Measurements from ENCODE around the gene NPC2.

NPC2 gene

DNA sequence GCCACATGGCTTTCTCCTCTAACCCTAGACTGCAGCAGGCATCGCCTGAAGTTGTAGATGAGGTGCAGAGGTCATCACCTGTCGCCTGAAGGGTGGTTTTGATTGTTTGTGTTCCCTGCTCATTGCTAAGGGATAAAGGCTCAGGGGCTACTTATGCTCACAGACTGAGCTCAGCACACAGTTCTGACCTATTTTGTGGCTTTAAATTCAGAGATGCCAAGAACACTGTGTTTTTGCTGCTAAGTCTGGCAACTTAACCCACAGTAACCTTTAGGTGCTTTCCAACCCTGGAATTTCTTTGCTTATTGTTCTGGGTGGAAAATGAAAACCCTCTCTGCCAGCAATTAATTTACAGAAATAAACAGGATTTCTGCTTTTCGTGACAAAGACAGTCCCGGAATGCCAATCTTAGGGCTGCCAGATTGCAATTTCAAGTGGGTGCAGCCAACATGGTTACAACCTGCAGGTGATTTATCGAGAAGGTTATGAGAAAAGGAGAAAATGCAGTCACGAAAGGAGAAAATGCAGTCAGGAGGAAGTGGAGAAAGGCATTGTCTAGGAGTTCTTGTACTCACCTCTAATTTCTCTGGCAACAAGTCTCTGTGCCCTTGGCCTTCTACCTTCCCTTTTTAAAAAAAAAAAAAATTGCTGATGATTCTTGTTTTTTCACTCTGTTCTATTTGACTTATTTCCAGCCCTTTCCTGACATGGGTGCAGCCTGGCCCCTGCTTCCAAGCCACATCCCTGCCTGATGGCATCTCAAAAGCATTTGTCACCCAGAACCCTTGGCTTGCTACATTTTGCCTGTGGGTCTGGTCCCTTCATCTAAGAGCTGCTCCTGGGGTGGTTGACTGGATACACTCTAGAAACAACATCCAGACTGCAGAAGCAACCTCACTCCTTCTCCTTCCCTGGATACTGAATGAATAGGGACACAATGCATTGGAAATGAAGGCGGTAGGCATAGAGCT, 23.3 kb downstream of the NPC2 start:
- Histone ChIP-seq H3K9me3 (ENCODE audit: control insufficient read depth, insufficient read depth, low read length) (no peaks in the 10 kb centered on the region), H3K4me3 (ENCODE audit: low read length) (no peak overlapping the region), H3K27ac (ENCODE audit: low read length) (no peak overlapping the region), H3K27me3 (ENCODE audit: control insufficient read depth, insufficient read depth, low read length) (no peaks in the 10 kb centered on the region), H3K36me3 (ENCODE audit: control insufficient read depth, insufficient read depth, low read length) (no peaks in the 10 kb centered on the region), H3K4me1 (ENCODE audit: control insufficient read depth, insufficient read depth, low read length) (no peaks in the 10 kb centered on the region; the same call in 1 of the 2 replicates)
- no CpG with 5 or more reads among the region's 7 CpGs for WGBS (ENCODE audit: insufficient coverage, insufficient read length)
- DNase-seq (ENCODE audit: low read depth, low spot score): no peak

DNA sequence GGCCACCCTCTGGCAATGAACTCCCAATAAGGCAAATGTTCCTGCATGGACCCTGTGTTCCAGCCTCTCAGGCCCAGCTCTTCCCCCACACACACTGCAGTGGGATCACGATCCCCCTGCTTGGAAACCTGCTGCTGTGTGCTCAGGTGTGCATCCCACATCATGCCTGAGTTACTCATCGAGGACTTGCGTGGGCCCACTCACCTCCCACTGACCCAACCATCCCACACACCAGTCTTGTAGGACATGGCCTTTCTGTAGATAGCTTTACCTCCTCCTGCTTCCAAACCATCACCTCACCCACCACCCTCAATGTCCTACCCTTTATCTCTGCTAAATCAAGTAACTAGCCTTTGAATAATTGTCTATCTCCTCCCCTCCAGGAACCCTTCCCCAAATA, 24.6 kb downstream of the NPC2 start:
- Histone ChIP-seq H3K4me3 (ENCODE audit: low read length) (no peak overlapping the region), H3K36me3 (ENCODE audit: control insufficient read depth, insufficient read depth, low read length) (no peaks in the 10 kb centered on the region), H3K27ac (ENCODE audit: low read length) (no peak overlapping the region), H3K27me3 (ENCODE audit: control insufficient read depth, insufficient read depth, low read length) (no peaks in the 10 kb centered on the region), H3K4me1 (ENCODE audit: control insufficient read depth, insufficient read depth, low read length) (no peaks in the 10 kb centered on the region; the same call in 1 of the 2 replicates), H3K9me3 (ENCODE audit: control insufficient read depth, insufficient read depth, low read length) (no peaks in the 10 kb centered on the region)
- no CpG with 5 or more reads among the region's 3 CpGs for WGBS (ENCODE audit: insufficient coverage, insufficient read length)
- DNase-seq (ENCODE audit: low read depth, low spot score): no peak

DNA sequence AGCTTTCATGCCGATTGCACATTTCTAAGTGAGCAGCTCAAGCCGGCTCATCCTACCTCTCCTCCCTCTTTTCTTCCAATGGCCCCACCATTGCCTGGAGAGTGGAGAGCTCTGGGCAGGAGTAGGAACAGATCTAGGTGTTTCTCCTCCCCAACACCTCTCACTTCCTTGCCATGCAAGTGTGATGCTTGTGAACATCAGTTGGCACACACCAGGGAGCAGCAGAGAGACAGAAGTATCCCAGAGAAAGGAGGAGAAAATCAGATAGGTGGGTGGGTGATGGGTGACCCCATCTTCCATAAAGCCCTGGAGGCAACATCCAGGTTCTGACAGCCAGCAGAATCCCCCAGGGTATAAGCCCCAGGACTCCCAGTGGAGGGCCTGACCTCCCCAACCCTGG, 27.8 kb downstream of the NPC2 start:
- no peak for DNase-seq (ENCODE audit: low read depth, low spot score)
- H3K4me3 ChIP-seq (ENCODE audit: low read length): no peak overlapping the region
- no peaks in the 10 kb centered on the region for H3K27me3 ChIP-seq (ENCODE audit: control insufficient read depth, insufficient read depth, low read length)
- no peaks in the 10 kb centered on the region for H3K36me3 ChIP-seq (ENCODE audit: control insufficient read depth, insufficient read depth, low read length)
- WGBS (ENCODE audit: insufficient coverage, insufficient read length): no CpG with 5 or more reads among the region's 2 CpGs
- no peak overlapping the region for H3K27ac ChIP-seq (ENCODE audit: low read length)
- no peaks in the 10 kb centered on the region for H3K9me3 ChIP-seq (ENCODE audit: control insufficient read depth, insufficient read depth, low read length)
- no peaks in the 10 kb centered on the region; the same call in 1 of the 2 replicates for H3K4me1 ChIP-seq (ENCODE audit: control insufficient read depth, insufficient read depth, low read length)

DNA sequence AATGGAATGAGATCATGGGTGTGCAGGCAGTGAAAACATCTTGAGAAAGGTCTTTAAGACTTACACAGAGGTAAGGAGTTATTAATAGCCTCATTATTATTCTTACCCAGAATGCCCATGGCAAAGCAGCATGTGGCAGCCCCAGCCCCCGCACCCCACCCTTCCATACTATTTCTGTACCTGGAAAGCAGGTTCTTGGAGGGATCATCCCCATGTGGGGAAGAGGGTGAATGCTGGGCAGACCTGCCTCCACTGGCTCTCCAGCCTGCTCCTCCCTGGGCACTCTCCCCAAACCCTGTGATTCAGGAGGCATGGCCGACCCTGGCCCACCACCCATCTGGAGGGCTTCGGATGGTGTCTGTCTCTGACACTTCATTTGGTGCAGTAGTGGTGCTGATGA, 28.3 kb downstream of the NPC2 start:
- DNase-seq (ENCODE audit: low read depth, low spot score): no peak
- H3K27me3 ChIP-seq (ENCODE audit: control insufficient read depth, insufficient read depth, low read length): no peaks in the 10 kb centered on the region
- H3K27ac ChIP-seq (ENCODE audit: low read length): no peak overlapping the region
- H3K4me1 ChIP-seq (ENCODE audit: control insufficient read depth, insufficient read depth, low read length): no peaks in the 10 kb centered on the region
- no peaks in the 10 kb centered on the region for H3K9me3 ChIP-seq (ENCODE audit: control insufficient read depth, insufficient read depth, low read length)
- WGBS (ENCODE audit: insufficient coverage, insufficient read length): no CpG with 5 or more reads among the region's 3 CpGs
- no peak overlapping the region for H3K4me3 ChIP-seq (ENCODE audit: low read length)
- H3K36me3 ChIP-seq (ENCODE audit: control insufficient read depth, insufficient read depth, low read length): no peaks in the 10 kb centered on the region

DNA sequence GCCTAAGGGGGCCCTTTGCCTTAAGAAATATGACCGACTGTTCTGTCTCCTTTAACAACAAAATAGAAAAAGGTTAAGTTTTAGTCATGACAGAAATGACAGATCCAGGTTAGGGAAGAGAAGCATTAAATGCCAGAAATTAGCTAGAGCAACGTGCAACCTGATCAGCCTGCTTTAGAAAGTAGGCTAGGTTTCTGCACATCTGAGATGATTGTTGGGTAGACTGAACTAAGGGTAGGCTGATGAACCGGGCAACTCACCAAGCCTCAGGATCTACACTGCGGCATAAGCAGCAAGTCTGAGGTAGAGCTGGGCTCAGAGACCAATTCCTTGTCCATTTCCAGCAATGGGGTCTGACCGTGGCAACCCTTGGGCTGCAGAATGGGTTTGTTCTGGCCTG, 29.4 kb downstream of the NPC2 start:
- no peaks in the 10 kb centered on the region for H3K36me3 ChIP-seq (ENCODE audit: control insufficient read depth, insufficient read depth, low read length)
- H3K27ac ChIP-seq (ENCODE audit: low read length): no peak overlapping the region
- H3K27me3 ChIP-seq (ENCODE audit: control insufficient read depth, insufficient read depth, low read length): no peaks in the 10 kb centered on the region
- DNase-seq (ENCODE audit: low read depth, low spot score): no peak
- no CpG with 5 or more reads among the region's 5 CpGs for WGBS (ENCODE audit: insufficient coverage, insufficient read length)
- H3K4me1 ChIP-seq (ENCODE audit: control insufficient read depth, insufficient read depth, low read length): no peaks in the 10 kb centered on the region
- no peak overlapping the region for H3K4me3 ChIP-seq (ENCODE audit: low read length)
- H3K9me3 ChIP-seq (ENCODE audit: control insufficient read depth, insufficient read depth, low read length): no peaks in the 10 kb centered on the region

DNA sequence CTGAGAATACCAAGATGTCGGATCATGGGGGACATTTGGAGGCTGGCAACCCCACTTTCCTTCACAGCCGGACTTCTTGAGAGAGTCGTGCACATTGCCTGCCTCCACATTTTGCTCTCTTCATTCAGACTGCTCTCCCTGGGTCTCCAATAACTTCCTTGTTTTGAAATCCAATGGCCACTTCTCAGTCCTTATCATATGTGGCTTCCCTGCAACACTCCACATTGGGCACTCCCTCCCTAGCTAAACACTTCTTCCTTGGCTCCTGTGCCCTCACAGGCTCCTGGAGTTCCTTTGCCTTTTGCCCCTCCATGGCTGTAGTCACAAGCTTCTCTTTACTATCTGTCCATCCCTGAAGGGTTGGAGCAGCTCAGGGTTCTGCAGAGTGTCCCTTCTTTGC, 30.1 kb downstream of the NPC2 start:
- Histone ChIP-seq H3K4me1 (ENCODE audit: control insufficient read depth, insufficient read depth, low read length) (no peaks in the 10 kb centered on the region), H3K27me3 (ENCODE audit: control insufficient read depth, insufficient read depth, low read length) (no peaks in the 10 kb centered on the region), H3K36me3 (ENCODE audit: control insufficient read depth, insufficient read depth, low read length) (no peaks in the 10 kb centered on the region), H3K27ac (ENCODE audit: low read length) (no peak overlapping the region), H3K9me3 (ENCODE audit: control insufficient read depth, insufficient read depth, low read length) (no peaks in the 10 kb centered on the region), H3K4me3 (ENCODE audit: low read length) (no peak overlapping the region)
- no CpG with 5 or more reads among the region's 3 CpGs for WGBS (ENCODE audit: insufficient coverage, insufficient read length)
- no peak for DNase-seq (ENCODE audit: low read depth, low spot score)

DNA sequence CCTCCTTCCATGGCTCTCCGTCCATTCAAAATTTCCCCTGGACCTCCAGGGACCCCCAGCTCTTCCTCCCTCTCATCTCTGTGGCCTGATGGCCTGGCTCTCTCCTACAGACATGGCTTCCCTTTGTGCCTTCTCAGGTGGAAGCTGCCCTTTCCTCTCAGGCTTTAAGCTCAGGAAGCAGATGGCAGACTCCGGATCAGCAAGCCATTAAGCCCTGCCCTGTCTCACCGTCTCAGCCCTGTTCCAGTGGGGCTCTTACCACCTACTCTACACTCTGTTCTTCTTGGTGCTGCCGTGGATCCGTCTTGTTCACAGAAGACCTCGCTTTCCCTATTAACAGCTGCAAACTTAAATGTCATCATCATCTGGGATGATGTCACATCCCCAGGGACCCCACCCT, 33.1 kb downstream of the NPC2 start:
- Histone ChIP-seq H3K4me1 (ENCODE audit: control insufficient read depth, insufficient read depth, low read length) (0 out of 2 replicates have a peak, but pooled peaks cover 2% of the 10 kb centered on the region), H3K27me3 (ENCODE audit: control insufficient read depth, insufficient read depth, low read length) (no peaks in the 10 kb centered on the region), H3K4me3 (ENCODE audit: low read length) (no peak overlapping the region), H3K9me3 (ENCODE audit: control insufficient read depth, insufficient read depth, low read length) (no peaks in the 10 kb centered on the region), H3K27ac (ENCODE audit: low read length) (no peak overlapping the region), H3K36me3 (ENCODE audit: control insufficient read depth, insufficient read depth, low read length) (no peaks in the 10 kb centered on the region)
- no CpG with 5 or more reads among the region's 6 CpGs for WGBS (ENCODE audit: insufficient coverage, insufficient read length)
- DNase-seq (ENCODE audit: low read depth, low spot score): no peak

DNA sequence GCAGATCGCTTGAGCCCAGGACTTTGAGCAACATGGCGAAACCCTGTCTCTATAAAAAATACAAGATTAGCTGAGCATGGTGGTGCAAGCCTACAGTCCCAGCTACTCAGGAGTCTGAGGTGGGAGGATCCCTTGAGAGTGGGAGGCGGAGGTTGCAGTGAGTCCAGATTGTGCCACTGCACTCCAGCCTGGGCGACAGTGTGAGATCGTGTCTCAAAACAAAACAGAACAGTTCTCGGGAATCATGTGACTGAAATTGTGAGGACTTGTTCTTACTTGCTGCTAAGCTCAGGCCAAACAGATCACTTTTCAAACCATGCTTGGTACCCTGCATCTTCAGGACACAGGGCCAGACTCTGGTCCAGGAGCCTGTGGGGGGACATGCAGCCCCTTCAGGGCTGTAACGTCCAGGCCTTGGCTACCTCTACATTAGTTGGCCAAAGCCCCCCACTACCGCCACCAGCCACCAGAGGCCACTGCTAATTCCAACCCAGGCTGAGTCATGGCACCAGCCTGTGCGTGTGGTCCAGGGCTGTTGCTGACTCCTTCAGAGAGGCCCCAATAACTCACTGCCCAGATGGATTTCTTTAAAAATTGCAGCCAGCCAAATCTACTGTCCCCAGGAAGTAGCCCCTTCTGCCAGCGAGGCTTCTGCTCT, 33.7 kb downstream of the NPC2 start:
- Histone ChIP-seq H3K4me1 (ENCODE audit: control insufficient read depth, insufficient read depth, low read length) (0 out of 2 replicates have a peak, but pooled peaks cover 2% of the 10 kb centered on the region), H3K27me3 (ENCODE audit: control insufficient read depth, insufficient read depth, low read length) (no peaks in the 10 kb centered on the region), H3K4me3 (ENCODE audit: low read length) (no peak overlapping the region), H3K9me3 (ENCODE audit: control insufficient read depth, insufficient read depth, low read length) (no peaks in the 10 kb centered on the region), H3K27ac (ENCODE audit: low read length) (no peak overlapping the region), H3K36me3 (ENCODE audit: control insufficient read depth, insufficient read depth, low read length) (no peaks in the 10 kb centered on the region)
- peak; percentile 39 for DNase-seq (ENCODE audit: low read depth, low spot score)
- WGBS (ENCODE audit: insufficient coverage, insufficient read length): no CpG with 5 or more reads among the region's 10 CpGs

DNA sequence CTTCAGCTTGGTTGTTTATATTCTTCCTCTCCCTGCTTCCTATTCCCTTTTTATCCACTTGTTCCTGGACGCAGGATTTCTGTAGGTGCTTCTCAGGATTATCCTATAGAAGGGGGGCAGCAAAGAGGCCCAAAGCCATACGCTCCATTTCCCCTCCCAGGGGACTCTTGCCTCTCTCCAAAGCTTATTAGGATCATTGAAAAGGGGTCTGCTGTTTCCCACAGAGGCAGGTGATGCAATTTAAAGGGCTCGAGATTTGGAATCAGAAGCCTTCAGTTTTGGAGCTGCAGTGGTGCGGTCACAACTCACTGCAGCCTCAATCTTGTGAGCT, 35.6 kb downstream of the NPC2 start:
- Histone ChIP-seq H3K27me3 (ENCODE audit: control insufficient read depth, insufficient read depth, low read length) (no peaks in the 10 kb centered on the region), H3K4me1 (ENCODE audit: control insufficient read depth, insufficient read depth, low read length) (0 out of 2 replicates have a peak, but pooled peaks cover 2% of the 10 kb centered on the region), H3K27ac (ENCODE audit: low read length) (no peak overlapping the region), H3K4me3 (ENCODE audit: low read length) (no peak overlapping the region), H3K36me3 (ENCODE audit: control insufficient read depth, insufficient read depth, low read length) (no peaks in the 10 kb centered on the region), H3K9me3 (ENCODE audit: control insufficient read depth, insufficient read depth, low read length) (no peaks in the 10 kb centered on the region)
- no CpG with 5 or more reads among the region's 4 CpGs for WGBS (ENCODE audit: insufficient coverage, insufficient read length)
- DNase-seq (ENCODE audit: low read depth, low spot score): no peak

DNA sequence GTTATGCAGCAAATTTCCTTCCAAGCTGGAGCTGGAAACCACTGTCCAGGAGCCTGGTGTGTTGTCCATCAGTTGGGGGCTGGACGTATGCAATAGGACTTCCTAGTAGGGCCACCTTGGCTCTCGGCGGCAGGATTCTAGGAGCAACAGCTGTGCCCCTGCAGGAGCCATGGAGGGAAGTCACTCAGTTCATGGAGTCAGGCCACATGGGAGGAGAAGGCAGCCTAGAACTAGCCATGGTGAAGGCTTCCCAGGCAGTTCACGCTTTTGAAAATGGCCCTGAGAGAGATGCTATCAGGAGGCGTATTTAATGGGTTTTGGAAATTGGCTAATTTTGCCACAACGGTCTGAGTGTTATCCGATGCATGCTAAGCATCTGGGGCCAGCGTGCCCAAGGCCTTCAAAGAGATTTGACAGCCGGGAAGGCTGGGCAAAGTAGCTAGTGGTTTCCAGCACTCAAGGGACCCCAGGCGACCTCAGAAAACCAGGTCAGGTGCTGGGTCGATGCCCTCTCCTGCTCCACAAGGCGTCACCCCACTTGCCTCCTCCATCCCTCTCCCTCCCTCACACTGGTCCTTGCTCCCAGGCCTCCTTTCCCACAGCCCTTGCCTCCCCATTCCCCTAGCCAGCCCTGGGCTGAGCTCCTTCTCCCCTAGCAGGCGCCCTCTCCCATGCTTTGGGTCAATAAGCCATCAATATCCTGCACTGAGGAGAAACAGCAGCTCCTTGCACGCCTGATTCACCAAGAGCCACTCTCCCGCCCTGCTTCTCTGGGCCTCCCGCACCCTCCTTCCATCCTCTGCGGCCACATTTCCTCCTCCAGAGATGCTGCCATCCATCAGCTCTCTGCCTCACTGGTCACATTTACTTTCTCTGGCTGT, 36.2 kb downstream of the NPC2 start:
- no CpG with 5 or more reads among the region's 17 CpGs for WGBS (ENCODE audit: insufficient coverage, insufficient read length)
- Histone ChIP-seq H3K36me3 (ENCODE audit: control insufficient read depth, insufficient read depth, low read length) (no peaks in the 10 kb centered on the region), H3K4me3 (ENCODE audit: low read length) (no peak overlapping the region), H3K27ac (ENCODE audit: low read length) (no peak overlapping the region), H3K4me1 (ENCODE audit: control insufficient read depth, insufficient read depth, low read length) (0 out of 2 replicates have a peak, but pooled peaks cover 2% of the 10 kb centered on the region), H3K27me3 (ENCODE audit: control insufficient read depth, insufficient read depth, low read length) (no peaks in the 10 kb centered on the region), H3K9me3 (ENCODE audit: control insufficient read depth, insufficient read depth, low read length) (no peaks in the 10 kb centered on the region)
- no peak for DNase-seq (ENCODE audit: low read depth, low spot score)
